ENCODE measurements around the gene LPCAT1. TPM values are rescaled to one million over a fixed set of nuclear protein-coding genes. Genes with fewer than 3 reads are reported as not detected.

Gene LPCAT1
- total RNA-seq, 1 donor from 2014 or later, result 108 TPM

DNA sequence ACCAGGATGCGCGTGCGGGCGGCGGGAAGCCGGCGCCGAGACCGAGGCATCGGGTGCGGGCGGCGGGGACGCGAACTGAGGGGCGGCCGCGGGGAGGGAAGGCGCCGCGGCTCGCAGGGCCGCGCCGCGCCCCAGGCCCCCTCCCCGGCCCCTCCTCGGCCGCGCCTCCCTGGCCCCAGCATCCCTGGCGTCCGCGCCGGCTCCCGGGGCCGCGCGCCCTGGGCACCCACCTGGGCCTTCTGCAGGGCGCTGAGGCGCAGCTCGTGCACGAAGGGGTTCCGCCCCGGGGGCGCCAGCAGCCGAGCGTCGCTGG is 324 bp downstream of the LPCAT1 start:
- Histone ChIP-seq H3K79me2 (ENCODE audit: low read depth) (peaks cover 48% of the 10 kb centered on the region), H3K27ac (no peak overlapping the region), H3K9me3 (ENCODE audit: low read depth) (no peaks in the 10 kb centered on the region), H4K20me1 (ENCODE audit: low read depth) (peaks cover 45% of the 10 kb centered on the region), H3K36me3 (no peaks in the 10 kb centered on the region), H3F3A (ENCODE audit: low read depth) (no peaks in the 10 kb centered on the region), H3K27me3 (peaks cover 11% of the 10 kb centered on the region), H3K4me2 (peak overlapping the region; percentile 84), H2AFZ (replicated peaks) (no peak overlapping the region), H3K9ac (peak overlapping the region; percentile 75), H3K4me1 (peaks cover 12% of the 10 kb centered on the region), H3K4me3 (peak overlapping the region; percentile 92)
- peak overlapping the region; percentile 58 for H3K4me3 Mint-ChIP-seq
- peaks cover 7% of the 10 kb centered on the region for H3K27me3 Mint-ChIP-seq (ENCODE audit: insufficient read depth, low read depth)
- peak; percentile 52 for DNase-seq (ENCODE audit: low spot score)
- H3K36me3 Mint-ChIP-seq, result peaks cover 14% of the 10 kb centered on the region
- peaks cover 12% of the 10 kb centered on the region for H3K4me1 Mint-ChIP-seq
- no peak overlapping the region for H3K27ac Mint-ChIP-seq
- no peak for TF ChIP-seq EZH2 (IDR thresholded peaks at IDR 0.05)
- TF ChIP-seq EZH2phosphoT487 (IDR thresholded peaks at IDR 0.05), result no peak
- TF ChIP-seq, protein P1, sequence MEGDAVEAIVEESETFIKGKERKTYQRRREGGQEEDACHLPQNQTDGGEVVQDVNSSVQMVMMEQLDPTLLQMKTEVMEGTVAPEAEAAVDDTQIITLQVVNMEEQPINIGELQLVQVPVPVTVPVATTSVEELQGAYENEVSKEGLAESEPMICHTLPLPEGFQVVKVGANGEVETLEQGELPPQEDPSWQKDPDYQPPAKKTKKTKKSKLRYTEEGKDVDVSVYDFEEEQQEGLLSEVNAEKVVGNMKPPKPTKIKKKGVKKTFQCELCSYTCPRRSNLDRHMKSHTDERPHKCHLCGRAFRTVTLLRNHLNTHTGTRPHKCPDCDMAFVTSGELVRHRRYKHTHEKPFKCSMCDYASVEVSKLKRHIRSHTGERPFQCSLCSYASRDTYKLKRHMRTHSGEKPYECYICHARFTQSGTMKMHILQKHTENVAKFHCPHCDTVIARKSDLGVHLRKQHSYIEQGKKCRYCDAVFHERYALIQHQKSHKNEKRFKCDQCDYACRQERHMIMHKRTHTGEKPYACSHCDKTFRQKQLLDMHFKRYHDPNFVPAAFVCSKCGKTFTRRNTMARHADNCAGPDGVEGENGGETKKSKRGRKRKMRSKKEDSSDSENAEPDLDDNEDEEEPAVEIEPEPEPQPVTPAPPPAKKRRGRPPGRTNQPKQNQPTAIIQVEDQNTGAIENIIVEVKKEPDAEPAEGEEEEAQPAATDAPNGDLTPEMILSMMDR (IDR thresholded peaks at IDR 0.05), result no peak
- H3K9me3 Mint-ChIP-seq, result no peaks in the 10 kb centered on the region

GRCh38 chr5:1522601-1523479 is 920 bp downstream of the LPCAT1 start:
- H3K4me1 Mint-ChIP-seq, result peaks cover 12% of the 10 kb centered on the region
- Histone ChIP-seq H2AFZ (replicated peaks) (no peak overlapping the region), H3K79me2 (ENCODE audit: low read depth) (peaks cover 54% of the 10 kb centered on the region), H3K36me3 (no peaks in the 10 kb centered on the region), H3K27ac (no peak overlapping the region), H3K9me3 (ENCODE audit: low read depth) (no peaks in the 10 kb centered on the region), H3F3A (ENCODE audit: low read depth) (no peaks in the 10 kb centered on the region), H3K4me1 (peaks cover 12% of the 10 kb centered on the region), H3K27me3 (peaks cover 11% of the 10 kb centered on the region), H4K20me1 (ENCODE audit: low read depth) (peaks cover 51% of the 10 kb centered on the region), H3K9ac (peak overlapping the region; percentile 75), H3K4me2 (peak overlapping the region; percentile 84), H3K4me3 (peak overlapping the region; percentile 92)
- DNase-seq (ENCODE audit: low spot score), result peak; percentile 59
- H3K27me3 Mint-ChIP-seq (ENCODE audit: insufficient read depth, low read depth), result peaks cover 7% of the 10 kb centered on the region
- peak overlapping the region; percentile 89 for H3K4me3 Mint-ChIP-seq
- no peaks in the 10 kb centered on the region for H3K9me3 Mint-ChIP-seq
- peak overlapping the region; percentile 27 for H3K27ac Mint-ChIP-seq
- TF ChIP-seq EZH2 (IDR thresholded peaks at IDR 0.05), result no peak
- peaks cover 14% of the 10 kb centered on the region for H3K36me3 Mint-ChIP-seq

DNA sequence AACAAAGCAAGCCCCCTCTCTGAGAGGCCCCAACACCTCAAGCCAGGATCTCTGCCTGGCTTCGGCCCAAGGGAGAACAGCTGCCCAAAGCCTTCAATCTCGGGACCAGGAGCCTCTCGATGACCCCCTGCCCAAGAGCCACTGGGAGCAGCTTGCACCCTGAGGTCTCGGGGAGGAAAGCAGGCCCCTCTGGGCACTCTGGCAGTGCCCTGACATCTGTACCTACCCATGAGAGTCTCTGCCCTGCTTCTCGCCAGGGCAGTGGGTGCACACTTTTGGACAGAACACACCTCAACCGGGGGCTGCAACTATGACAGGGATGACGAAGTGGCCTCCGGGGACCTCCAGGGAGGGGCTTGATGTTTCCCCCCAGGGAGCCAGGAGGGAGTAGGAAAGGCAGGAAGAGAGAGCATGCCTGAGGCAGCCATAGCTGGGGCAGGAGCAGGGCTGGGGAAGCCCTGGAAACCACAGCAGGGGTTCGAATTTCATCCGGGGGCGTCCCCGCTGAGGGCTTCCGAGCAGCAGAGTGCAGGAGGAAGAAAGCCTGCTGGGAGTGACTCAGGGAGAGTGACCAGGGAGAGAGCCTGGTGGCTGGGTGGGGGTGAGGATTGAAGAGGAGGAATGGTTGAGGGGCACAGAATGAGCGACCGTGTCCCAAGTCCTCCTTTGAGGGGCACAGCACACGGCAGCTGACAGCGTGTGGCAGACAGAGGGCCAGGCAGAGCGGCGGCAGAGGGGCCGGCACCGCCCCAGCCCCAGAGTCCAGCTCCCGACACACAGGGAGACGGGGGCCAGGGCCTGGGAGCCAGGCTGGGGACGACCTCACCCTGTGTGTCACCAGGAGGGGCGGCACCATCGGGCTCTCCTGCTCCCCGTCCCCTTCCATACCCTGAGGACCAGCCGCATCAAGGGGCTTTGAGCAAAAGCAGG is 1.8 kb downstream of the LPCAT1 start:
- peaks cover 15% of the 10 kb centered on the region for H3K4me1 Mint-ChIP-seq
- H4K20me1 ChIP-seq (ENCODE audit: low read depth), result peaks cover 60% of the 10 kb centered on the region
- H3K9me3 ChIP-seq (ENCODE audit: low read depth), result no peaks in the 10 kb centered on the region
- no peaks in the 10 kb centered on the region for H3F3A ChIP-seq (ENCODE audit: low read depth)
- H2AFZ ChIP-seq (replicated peaks), result no peak overlapping the region
- H3K79me2 ChIP-seq (ENCODE audit: low read depth), result peaks cover 60% of the 10 kb centered on the region
- H3K36me3 ChIP-seq, result no peaks in the 10 kb centered on the region
- H3K4me1 ChIP-seq, result peaks cover 12% of the 10 kb centered on the region
- H3K27me3 ChIP-seq, result peaks cover 11% of the 10 kb centered on the region
- peak overlapping the region; percentile 37 for H3K27ac Mint-ChIP-seq
- peak overlapping the region; percentile 84 for H3K4me2 ChIP-seq
- peak overlapping the region; percentile 92 for H3K4me3 ChIP-seq
- peaks cover 7% of the 10 kb centered on the region for H3K27me3 Mint-ChIP-seq (ENCODE audit: insufficient read depth, low read depth)
- TF ChIP-seq EZH2 (IDR thresholded peaks at IDR 0.05), result no peak
- DNase-seq (ENCODE audit: low spot score), result peak; percentile 40
- no peaks in the 10 kb centered on the region for H3K9me3 Mint-ChIP-seq
- peak overlapping the region; percentile 89 for H3K4me3 Mint-ChIP-seq
- H3K9ac ChIP-seq, result no peak overlapping the region
- H3K27ac ChIP-seq, result no peak overlapping the region
- H3K36me3 Mint-ChIP-seq, result peaks cover 14% of the 10 kb centered on the region

- no peak overlapping the region for H3K4me2 ChIP-seq
Observed at GRCh38 chr5:1520791-1521453, 2.8 kb downstream of the LPCAT1 start.

More at GRCh38 chr5:1520791-1521453, 2.8 kb downstream of the LPCAT1 start:
- no peak for DNase-seq (ENCODE audit: low spot score)
- H3K4me3 ChIP-seq, result no peak overlapping the region
- Mint-ChIP-seq H3K27ac (no peak overlapping the region), H3K27me3 (ENCODE audit: insufficient read depth, low read depth) (peaks cover 7% of the 10 kb centered on the region), H3K4me3 (peak overlapping the region; percentile 53), H3K9me3 (no peaks in the 10 kb centered on the region), H3K36me3 (peaks cover 14% of the 10 kb centered on the region), H3K4me1 (peaks cover 25% of the 10 kb centered on the region)
- H4K20me1 ChIP-seq (ENCODE audit: low read depth), result peaks cover 70% of the 10 kb centered on the region
- peaks cover 11% of the 10 kb centered on the region for H3K27me3 ChIP-seq
- peaks cover 12% of the 10 kb centered on the region for H3K4me1 ChIP-seq
- H3K9me3 ChIP-seq (ENCODE audit: low read depth), result no peaks in the 10 kb centered on the region
- no peaks in the 10 kb centered on the region for H3K36me3 ChIP-seq
- TF ChIP-seq, protein P1 (IDR thresholded peaks at IDR 0.05), result no peak
- no peak overlapping the region for H3K9ac ChIP-seq
- no peak overlapping the region for H3K27ac ChIP-seq
- H2AFZ ChIP-seq (replicated peaks), result no peak overlapping the region
- peaks cover 65% of the 10 kb centered on the region for H3K79me2 ChIP-seq (ENCODE audit: low read depth)
- peaks cover 4% of the 10 kb centered on the region for H3F3A ChIP-seq (ENCODE audit: low read depth)

Measured in neural progenitor cell (in vitro differentiated cells).